Astrocyte of the cerebellum (primary cell): ENCODE measurements around the gene ZNF700.
"Not testable (repeated sequence)": the region's sequence is repeated elsewhere in the genome, so short reads cannot be mapped to it uniquely, and the experiment has no call there.

Experiments used
- DNase-seq: peaks from one replicate; pipeline ENCODE4 v3.0.0-alpha.2; 2011; ENCODE audit warnings: low read depth
- H3K4me3 ChIP-seq: 2 replicates; pipeline ENCODE4 v1.5.1; 2011; ENCODE audit warnings: mild to moderate bottlenecking, low read depth, low read length, moderate library complexity
- CTCF ChIP-seq: IDR thresholded peaks from 2 replicates; pipeline ENCODE4 v1.5.1; 2012; ENCODE audit warnings: low read length, low read depth, moderate library complexity, mild to moderate bottlenecking; ENCODE audit errors: missing control alignments
- in situ Hi-C: cut with HindIII; loops from 2 replicates; pipeline ENCODE4 v1.10.0; 2017; ENCODE audit warnings: low sequenced_read_pairs

ZNF700 gene

GRCh38 chr19:11921852-11922495, 2.9 kb upstream of the ZNF700 start:
- in situ Hi-C loops, result no loop called here
- DNase-seq, result no peak
- no peak overlapping the region for H3K4me3 ChIP-seq
- TF ChIP-seq CTCF, result no peak

- in situ Hi-C loops, DNase-seq: not testable (repeated sequence)
- H3K4me3 ChIP-seq, result peak overlapping the region; percentile 82
Observed at GRCh38 chr19:11925651-11926187, 812 bp downstream of the ZNF700 start.

DNA sequence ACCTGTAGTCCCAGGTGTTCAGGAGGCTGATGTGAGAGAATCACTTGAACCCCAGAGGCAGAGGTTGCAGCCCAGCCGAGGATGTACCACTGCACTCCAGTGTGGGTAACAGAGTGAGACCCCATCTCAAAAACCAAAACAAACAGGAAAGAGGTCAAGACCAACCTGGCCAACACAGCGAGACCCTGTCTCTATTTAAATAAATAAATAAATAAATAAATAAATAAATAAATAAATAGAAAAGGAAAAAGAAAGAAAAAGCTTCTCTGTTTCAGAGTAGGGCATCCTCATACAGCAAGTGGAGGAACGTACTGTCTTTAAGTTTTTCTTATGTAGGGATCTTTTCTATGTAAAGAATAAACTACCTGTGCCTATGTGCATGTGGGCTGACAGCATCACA, 2.3 kb downstream of the ZNF700 start:
- no peak for TF ChIP-seq CTCF
- no peak overlapping the region for H3K4me3 ChIP-seq
- no peak for DNase-seq
- in situ Hi-C loops, result no loop called here

GRCh38 chr19:11931051-11931450, 6.1 kb downstream of the ZNF700 start:
- in situ Hi-C loops, result no loop called here
- no peak overlapping the region for H3K4me3 ChIP-seq

GRCh38 chr19:11931513-11931912, 6.6 kb downstream of the ZNF700 start:
- in situ Hi-C loops, result no loop called here
- no peak for TF ChIP-seq CTCF
- DNase-seq, result no peak
- no peak overlapping the region for H3K4me3 ChIP-seq

More at GRCh38 chr19:11931051-11931450, 6.1 kb downstream of the ZNF700 start:
- no peak for TF ChIP-seq CTCF
- no peak for DNase-seq

GRCh38 chr19:11935829-11936228, 10.9 kb downstream of the ZNF700 start:
- in situ Hi-C loops, H3K4me3 ChIP-seq, DNase-seq: not testable (repeated sequence)

GRCh38 chr19:11938383-11938782, 13.5 kb downstream of the ZNF700 start:
- H3K4me3 ChIP-seq, DNase-seq, in situ Hi-C loops: not testable (repeated sequence)

DNA sequence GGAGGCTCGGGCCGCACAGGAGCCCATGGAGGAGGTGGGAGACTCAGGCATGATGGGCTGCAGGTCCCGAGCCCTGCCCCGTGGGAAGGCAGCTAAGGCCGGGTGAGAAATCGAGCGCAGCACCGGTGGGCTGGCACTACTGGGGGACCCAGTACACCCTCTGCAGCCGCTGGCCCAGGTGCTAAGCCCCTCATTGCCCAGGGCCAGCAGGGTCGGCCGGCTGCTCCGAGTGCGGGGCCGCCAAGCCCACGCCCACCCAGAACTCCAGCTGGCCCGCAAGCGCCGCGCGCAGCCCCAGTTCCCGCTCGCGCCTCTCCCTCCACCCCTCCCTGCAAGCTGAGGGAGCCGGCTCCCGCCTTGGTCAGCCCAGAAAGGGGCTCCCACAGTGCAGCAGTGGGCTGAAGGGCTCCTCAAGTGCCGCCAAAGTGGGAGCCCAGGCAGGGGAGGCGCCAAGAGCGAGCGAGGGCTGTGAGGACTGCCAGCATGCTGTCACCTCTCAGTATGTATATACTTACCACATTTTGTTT, 16.5 kb downstream of the ZNF700 start:
- in situ Hi-C loops, DNase-seq, H3K4me3 ChIP-seq: not testable (repeated sequence)
